HG03442 (cell line): ENCODE results near the gene OSBPL7.
"Not testable (repeated sequence)": the region's sequence is repeated elsewhere in the genome, so short reads cannot be mapped to it uniquely, and the experiment has no call there.

Experiments used
- ATAC-seq: cut with Tn5 transposase; IDR thresholded peaks from one replicate; pipeline ENCODE4 v1.9.1; 2021; ENCODE audit warnings: mild to moderate bottlenecking, moderate library complexity; ENCODE audit not compliant: unreplicated experiment

OSBPL7 gene

DNA sequence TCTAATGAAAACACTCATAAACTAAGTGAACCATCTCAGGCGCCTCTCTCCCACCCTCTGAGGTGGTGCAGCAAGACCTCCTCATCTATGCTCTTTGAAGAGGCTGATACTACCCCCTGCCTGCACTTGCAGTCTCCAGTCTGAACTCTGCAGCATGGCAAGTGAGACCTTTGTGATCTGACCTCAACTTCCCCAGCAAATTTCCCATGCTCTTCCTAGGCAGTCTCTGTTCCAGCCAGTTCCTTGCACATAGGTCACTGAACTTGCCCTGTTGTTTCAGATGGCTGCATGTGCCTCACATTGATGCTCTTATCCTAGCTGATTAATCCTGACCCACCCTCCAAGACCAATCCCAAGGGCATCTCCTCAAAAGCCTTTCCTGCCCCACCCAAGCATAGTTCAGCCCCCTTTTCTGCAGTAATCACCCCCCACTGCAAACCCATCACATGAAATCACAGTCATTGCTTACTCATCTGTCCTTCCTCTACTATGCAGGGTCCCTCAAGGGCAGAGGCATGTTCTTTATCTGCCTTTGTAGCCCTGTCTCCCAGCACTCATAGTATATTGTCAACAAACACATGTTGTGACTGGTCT lies 46.5 kb downstream of the OSBPL7 start:
- no peak for ATAC-seq

DNA sequence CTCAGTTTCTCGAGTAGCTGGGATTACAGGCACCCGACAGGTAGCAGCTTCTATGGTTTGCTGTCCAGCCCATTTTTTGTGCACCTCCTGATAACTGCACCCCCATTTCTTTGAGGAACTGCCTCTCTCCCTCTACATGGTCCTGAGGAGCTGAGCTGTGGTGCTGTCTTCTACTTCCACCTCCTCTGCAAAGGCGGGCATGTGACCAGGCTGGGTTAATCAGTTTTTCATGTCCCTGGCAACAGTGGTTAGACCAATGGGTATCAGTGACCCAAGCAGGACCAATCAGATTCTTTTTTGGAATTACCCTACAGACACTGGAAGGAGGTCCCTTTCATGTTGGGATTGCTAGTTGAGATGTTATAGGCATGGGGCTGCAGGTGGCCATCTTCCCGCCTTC lies 47.3 kb downstream of the OSBPL7 start:
- no peak for ATAC-seq

DNA sequence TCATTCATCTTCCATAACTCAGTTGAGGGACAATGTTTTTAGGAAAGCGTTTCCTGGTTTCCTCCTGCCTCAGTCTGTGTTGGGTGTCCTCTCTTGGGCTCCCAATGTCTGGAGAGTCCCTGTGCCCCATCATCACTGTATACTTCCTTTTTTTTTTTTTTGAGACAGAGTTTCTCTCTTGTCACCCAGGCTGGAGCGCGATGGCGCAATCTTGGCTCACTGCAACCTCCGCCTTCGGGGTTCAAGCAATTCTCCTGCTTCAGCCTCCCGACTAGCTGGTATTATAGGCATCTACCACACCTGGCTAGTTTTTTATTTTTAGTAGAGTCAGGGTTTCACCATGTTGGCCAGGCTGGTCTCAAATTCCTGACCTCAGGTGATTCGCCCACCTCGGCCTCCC lies 47.9 kb downstream of the OSBPL7 start:
- ATAC-seq: not testable (repeated sequence)

DNA sequence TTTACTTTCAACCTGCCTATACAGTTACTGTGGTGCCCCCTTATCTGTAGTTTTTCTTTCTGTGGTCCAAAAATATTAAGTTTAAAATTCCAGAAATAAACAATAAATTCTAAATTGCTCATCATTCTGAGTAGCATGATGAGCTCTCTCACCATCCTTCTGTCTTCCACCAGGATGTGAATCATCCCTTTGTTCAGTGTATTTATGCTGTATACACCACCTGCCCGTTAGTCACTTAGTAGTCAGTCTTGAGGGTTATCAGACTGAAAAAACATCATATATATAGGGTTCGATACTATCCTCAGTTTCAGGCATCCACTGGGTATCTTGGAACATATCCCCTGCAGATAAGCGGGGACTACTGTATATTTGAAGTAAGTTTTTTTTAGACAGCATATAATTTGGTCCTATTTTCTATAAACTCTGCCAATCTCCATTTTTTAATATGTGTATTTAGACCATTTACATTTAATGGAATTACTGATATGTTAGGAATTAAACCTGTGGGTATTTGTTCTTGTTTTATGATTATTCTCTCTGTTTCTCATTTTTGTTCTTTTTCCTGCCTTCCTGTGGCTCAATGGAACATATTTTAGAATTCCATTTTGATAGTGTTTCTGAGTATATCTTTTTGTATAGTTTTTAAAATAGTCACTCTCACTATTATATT lies 57.5 kb downstream of the OSBPL7 start:
- no peak for ATAC-seq

DNA sequence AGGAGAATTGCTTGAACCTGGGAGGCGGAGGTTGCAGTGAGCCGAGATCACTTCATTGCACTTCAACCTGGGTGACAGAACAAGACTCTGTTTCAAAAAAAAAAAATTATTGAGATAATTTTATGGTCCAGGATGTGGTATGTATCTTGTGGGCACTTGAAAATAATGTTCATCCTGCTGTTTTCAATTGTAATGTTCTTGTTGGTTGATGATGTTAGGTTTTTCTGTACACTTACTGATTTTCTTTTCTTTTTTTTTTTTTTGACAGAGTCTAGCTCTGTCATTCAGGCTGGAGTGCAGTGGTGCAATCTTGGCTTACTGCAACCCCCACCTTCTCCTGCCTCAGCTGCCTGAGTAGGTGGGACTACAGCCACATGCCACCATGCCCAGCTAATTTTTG lies 58.9 kb downstream of the OSBPL7 start:
- ATAC-seq: no peak

DNA sequence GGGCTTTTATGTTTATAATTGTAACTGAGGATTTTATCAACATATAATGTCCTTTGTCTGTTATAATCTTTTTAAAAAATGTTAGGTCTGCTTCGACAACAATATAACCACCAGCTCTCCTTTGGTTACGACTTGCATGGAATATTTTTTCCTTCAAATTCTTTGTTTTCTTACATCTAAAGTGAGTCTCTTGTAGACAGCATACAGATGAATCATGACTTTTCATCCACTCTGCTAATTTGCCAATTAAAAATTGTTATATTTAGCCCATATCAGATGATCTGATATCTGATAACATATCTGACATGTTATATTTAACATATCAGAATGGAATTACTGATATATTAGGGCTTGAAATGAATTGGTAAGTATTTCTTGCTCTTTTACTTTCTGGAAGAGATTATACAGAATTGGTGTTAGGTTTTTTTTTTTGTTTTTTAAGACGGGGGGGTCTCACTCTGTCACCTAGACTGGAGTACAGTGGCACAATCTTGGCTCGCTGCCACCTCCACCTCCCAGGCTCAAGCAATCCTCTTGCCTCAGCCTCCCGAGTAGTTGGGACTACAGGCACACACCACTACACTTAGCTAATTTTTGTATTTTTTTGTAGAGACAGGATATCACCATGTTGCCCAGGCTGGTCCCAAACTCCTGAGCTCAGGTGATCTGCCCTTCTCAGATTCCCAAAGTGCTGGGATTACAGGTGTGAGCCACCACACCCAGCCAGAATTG lies 61.0 kb downstream of the OSBPL7 start:
- no peak for ATAC-seq

DNA sequence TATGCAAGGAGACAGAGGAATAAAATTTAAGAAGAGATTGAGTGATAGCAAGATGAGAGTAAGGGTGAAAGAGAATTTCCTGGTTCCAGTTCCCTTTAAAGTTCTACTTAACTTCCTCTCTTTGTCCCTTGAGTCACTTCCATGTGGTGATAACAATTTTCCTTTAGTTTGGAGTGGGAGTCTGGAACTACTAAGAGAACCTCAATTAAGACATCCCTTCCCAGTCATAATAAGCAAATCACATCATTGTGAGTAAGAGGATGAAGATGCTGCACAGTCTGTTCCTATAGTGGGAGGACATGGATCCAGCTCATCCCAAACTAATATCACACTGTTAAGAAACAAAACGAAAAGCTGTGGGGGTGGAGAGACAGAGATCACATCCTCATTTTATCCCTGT lies 64.2 kb downstream of the OSBPL7 start:
- no peak for ATAC-seq
